Endometrial microvascular endothelial cells (primary cell): ENCODE data around the gene ETS2. TPM values are rescaled to one million over a fixed set of nuclear protein-coding genes. Genes with fewer than 3 reads are reported as not detected.
"Not testable (repeated sequence)": the region's sequence is repeated elsewhere in the genome, so short reads cannot be mapped to it uniquely, and the experiment has no call there.

Experiments
- in situ Hi-C: cut with HindIII; loops from 2 replicates; pipeline ENCODE4 v1.10.0; 2017; ENCODE audit warnings: low sequenced_read_pairs, low pct_unique_long_range_greater_than_20kb; ENCODE audit errors: inconsistent ontology term
- total RNA-seq: library from RNA; depleted of rRNA; stranded (reverse); fragments of >200 nt; gene quantifications from one replicate; pipeline ENCODE4 v1.2.3, GENCODE V29; 2015; ENCODE audit errors: inconsistent ontology term

Gene ETS2
- total RNA-seq, 1 donor from 2014 or later = 48.7 TPM

GRCh38 chr21:38843806-38844503 is 38.2 kb downstream of the ETS2 start:
- in situ Hi-C loops = no loop called here

DNA sequence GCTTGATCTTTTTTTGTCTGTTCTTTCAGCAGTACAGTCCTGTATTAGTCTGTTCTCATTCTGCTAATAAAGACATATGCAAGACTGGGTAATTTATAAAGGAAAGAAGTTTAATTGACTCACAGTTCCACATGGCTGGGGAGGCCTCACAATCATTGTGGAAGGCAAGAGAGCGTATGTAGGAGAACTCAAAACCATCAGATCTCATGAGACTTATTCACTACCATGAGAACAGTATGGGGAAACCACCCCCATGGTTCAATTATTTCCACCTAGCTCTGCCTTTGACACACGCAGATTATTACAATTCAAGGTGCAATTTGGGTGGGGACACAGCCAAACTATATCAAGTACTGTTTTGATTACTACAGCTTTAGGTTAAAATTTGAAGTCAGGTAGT is 39.6 kb downstream of the ETS2 start:
- in situ Hi-C loops = not testable (repeated sequence)

- in situ Hi-C loops = no loop called here
These were observed 41.8 kb downstream of the ETS2 start for GRCh38 chr21:38847556-38847955.

- in situ Hi-C loops = no loop called here
These were observed 42.5 kb downstream of the ETS2 start for GRCh38 chr21:38848187-38848609.

GRCh38 chr21:38849776-38850175 is 44.0 kb downstream of the ETS2 start:
- in situ Hi-C loops = no loop called here

GRCh38 chr21:38850277-38850951 is 44.7 kb downstream of the ETS2 start:
- in situ Hi-C loops = no loop called here

DNA sequence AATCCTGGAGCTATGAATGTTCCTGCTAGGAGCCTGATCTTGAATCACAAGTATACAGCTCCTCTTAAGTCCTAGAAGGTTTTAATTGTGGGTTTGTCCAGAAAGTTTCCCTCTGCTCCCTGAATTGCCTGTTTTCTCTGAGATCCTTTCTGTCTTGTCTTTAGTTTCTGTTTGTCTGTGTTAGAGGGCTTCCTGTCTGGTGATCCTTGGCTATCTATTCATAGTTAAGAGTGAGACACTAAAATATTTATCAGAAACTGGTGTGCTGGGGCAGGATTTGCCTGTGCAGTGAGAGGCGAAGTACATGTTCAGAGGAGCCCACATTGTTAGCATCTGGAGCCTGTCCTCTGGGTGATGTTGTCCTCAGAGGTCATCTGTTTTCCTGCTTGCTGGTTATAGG is 45.4 kb downstream of the ETS2 start:
- in situ Hi-C loops = no loop called here

- in situ Hi-C loops = no loop called here
These were observed 46.5 kb downstream of the ETS2 start for GRCh38 chr21:38852278-38852677.

DNA sequence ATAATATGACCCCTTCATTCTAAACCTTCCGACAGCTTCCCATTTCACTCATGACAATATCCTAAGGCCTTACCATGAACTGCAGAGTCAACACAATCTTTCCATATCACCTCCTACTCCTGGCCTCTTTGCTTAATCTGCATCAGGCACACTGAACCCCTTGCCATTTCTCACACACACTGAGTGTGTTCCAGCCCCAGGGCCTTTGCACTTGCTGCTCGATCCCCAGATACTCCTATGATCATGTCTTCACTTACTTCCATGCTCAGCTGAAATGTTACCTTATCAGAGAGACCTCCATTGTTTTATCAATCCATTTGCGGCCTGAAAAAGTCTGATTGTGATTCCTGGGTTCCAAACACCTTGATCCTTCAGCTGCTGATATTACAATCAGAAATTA is 47.0 kb downstream of the ETS2 start:
- in situ Hi-C loops = no loop called here

GRCh38 chr21:38853421-38853919 is 47.7 kb downstream of the ETS2 start:
- in situ Hi-C loops = no loop called here

- in situ Hi-C loops = no loop called here
These were observed 51.6 kb downstream of the ETS2 start for GRCh38 chr21:38857152-38857825.

- in situ Hi-C loops = no loop called here
These were observed 52.5 kb downstream of the ETS2 start for GRCh38 chr21:38858026-38858811.

DNA sequence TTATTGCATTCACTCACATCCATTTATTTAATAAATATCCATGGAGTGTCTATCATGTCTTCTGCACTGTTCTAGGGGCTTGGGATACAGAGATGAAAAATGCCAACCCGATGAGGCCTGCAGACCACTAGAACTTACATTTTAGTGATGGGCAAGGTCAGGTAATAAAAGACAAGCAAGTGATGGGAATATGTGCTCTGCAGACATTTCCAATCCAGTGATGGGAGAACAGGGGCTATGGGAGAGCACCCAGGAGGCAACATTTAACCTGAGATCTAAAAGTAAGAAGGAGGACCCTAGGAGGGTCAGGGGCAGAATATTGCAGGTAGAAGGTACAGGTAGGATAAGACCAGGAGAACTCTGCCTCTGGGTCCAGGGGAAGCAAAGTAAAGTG is 53.1 kb downstream of the ETS2 start:
- in situ Hi-C loops = no loop called here

DNA sequence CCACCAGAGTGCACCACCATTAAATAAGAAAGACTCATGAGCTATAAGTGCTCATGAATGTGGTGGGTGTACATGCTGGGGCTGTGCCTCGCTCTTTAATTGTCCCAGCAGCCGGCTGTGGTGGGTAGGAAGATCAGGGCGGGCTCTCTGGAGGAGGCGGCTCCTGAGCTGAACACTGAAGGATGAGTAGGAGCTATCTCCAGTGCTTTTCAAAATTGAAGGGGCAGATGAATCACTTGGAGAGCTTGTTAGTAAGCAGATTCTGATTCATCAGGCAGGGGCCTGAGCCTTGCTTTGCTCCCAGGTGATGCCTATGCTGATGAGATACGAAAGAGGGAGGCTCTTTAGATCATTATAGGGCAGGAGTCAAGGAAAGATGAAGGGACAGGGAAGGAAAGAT is 54.1 kb downstream of the ETS2 start:
- in situ Hi-C loops = no loop called here

GRCh38 chr21:38861056-38861455 is 55.3 kb downstream of the ETS2 start:
- in situ Hi-C loops = no loop called here

DNA sequence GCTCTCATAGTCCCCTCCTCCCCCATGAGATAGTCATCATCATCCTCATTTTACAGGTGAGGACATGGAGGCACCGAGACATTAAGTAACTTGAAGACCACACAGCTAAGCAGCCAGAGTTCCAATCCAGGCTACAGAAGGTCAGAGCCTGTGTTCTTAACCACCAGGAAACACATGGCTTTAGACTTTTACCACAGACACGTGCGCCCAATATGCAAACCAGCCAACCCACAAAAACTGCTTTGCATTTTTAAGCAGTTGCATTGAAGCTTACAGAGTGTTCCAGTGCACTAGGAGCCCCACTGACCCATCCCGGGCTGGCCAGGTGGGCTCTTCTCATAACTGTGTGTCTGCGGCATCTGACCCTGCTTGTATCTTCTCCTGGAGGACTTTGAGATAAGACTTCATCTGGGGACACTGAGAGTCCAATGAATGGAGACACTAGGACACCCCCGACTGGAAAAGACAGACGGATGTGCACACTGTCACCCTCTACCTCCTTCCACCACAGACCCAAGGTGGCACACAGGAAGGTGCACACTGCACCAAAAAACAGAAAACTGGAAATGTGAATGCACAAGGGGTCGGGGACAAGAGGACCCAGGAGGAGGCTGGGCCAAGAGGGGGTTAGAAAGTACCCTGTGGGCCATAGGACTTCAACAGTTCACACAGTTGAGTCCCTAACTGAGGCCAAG is 56.4 kb downstream of the ETS2 start:
- in situ Hi-C loops = no loop called here

GRCh38 chr21:38863291-38863690 is 57.6 kb downstream of the ETS2 start:
- in situ Hi-C loops = no loop called here

DNA sequence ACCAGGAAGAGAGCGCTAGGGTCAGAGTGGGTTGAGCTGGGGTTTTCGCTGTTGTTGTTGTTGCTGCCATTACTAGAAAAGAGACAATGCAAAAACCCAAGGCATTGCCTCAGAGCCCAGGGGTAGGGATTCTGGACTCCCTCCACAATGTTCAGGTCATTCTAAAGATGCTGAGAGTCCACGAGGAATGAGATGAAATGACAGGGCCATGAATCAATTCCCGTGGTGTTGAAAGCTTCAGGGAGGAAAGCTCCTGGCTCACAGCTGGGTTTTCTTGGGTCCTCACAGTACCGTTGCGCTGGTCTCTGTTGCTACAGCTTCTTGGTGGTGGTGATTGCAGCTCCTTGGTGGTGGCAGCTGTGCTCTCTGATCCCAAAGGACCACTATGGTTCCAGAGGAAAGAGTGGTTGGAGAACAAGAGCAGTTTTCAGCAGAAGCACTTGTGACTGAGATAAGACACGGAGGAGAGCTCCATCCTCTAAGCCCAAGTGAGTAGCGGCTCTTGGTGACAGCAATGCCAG is 58.2 kb downstream of the ETS2 start:
- in situ Hi-C loops = no loop called here
